ENCODE data around the gene GARIN5B.

GARIN5B gene

DNA sequence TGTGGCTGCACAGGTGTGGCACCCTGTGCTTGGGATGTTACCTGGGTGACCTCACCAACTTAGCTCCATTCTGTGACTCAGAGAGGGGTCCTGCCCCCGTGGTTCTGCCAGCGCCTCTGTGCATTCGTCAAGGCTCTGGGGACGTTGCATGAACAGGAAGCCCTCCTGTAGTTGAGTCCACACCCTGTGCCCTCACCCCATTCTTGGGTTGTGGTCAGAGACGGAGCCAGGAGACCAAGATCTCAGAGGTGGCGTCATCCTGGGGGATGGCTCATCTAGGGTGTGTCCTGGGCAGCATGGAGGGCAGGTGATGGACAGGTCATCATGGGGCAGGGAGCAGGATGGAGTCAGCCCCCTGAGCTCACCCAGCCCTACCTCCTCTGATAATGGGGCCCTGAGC is 11.0 kb downstream of the GARIN5B start:
- Histone ChIP-seq H3K27ac (ENCODE audit: poor library complexity, severe bottlenecking) (peak overlapping the region; percentile 10), H3K36me3 (ENCODE audit: low read depth) (no peaks in the 10 kb centered on the region), H3K9me3 (ENCODE audit: severe bottlenecking) (no peaks in the 10 kb centered on the region), H3K4me3 (ENCODE audit: severe bottlenecking) (no peak overlapping the region), H3K27me3 (ENCODE audit: insufficient read depth, poor library complexity, severe bottlenecking) (no peaks in the 10 kb centered on the region), H3K4me1 (ENCODE audit: insufficient read depth, poor library complexity, severe bottlenecking) (peaks cover 13% of the 10 kb centered on the region)
- ATAC-seq (ENCODE audit: low read depth) (peak; percentile 64), DNase-seq (ENCODE audit: low spot score) (peak; percentile 88)
- TF ChIP-seq, protein P1, sequence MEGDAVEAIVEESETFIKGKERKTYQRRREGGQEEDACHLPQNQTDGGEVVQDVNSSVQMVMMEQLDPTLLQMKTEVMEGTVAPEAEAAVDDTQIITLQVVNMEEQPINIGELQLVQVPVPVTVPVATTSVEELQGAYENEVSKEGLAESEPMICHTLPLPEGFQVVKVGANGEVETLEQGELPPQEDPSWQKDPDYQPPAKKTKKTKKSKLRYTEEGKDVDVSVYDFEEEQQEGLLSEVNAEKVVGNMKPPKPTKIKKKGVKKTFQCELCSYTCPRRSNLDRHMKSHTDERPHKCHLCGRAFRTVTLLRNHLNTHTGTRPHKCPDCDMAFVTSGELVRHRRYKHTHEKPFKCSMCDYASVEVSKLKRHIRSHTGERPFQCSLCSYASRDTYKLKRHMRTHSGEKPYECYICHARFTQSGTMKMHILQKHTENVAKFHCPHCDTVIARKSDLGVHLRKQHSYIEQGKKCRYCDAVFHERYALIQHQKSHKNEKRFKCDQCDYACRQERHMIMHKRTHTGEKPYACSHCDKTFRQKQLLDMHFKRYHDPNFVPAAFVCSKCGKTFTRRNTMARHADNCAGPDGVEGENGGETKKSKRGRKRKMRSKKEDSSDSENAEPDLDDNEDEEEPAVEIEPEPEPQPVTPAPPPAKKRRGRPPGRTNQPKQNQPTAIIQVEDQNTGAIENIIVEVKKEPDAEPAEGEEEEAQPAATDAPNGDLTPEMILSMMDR (IDR thresholded peaks at IDR 0.05; ENCODE audit: poor library complexity, severe bottlenecking) = no peak

GRCh38 chr19:55350620-55351315 is 12.3 kb downstream of the GARIN5B start:
- TF ChIP-seq, protein P1 (IDR thresholded peaks at IDR 0.05; ENCODE audit: poor library complexity, severe bottlenecking) = no peak
- H3K27me3 ChIP-seq (ENCODE audit: insufficient read depth, poor library complexity, severe bottlenecking) = no peaks in the 10 kb centered on the region
- peaks cover 16% of the 10 kb centered on the region for H3K4me1 ChIP-seq (ENCODE audit: insufficient read depth, poor library complexity, severe bottlenecking)
- ATAC-seq (ENCODE audit: low read depth) (no peak), DNase-seq (ENCODE audit: low spot score) (no peak)
- H3K27ac ChIP-seq (ENCODE audit: poor library complexity, severe bottlenecking) = no peak overlapping the region
- no peak overlapping the region for H3K4me3 ChIP-seq (ENCODE audit: severe bottlenecking)
- H3K36me3 ChIP-seq (ENCODE audit: low read depth) = no peaks in the 10 kb centered on the region
- H3K9me3 ChIP-seq (ENCODE audit: severe bottlenecking) = no peaks in the 10 kb centered on the region

GRCh38 chr19:55348317-55349034 is 14.6 kb downstream of the GARIN5B start:
- Histone ChIP-seq H3K27me3 (ENCODE audit: insufficient read depth, poor library complexity, severe bottlenecking) (no peaks in the 10 kb centered on the region), H3K4me1 (ENCODE audit: insufficient read depth, poor library complexity, severe bottlenecking) (peaks cover 36% of the 10 kb centered on the region), H3K36me3 (ENCODE audit: low read depth) (peaks cover 4% of the 10 kb centered on the region; the same call in 1 of the 2 replicates), H3K9me3 (ENCODE audit: severe bottlenecking) (no peaks in the 10 kb centered on the region), H3K4me3 (ENCODE audit: severe bottlenecking) (no peak overlapping the region), H3K27ac (ENCODE audit: poor library complexity, severe bottlenecking) (no peak overlapping the region)
- DNase-seq (ENCODE audit: low spot score) = no peak
- no peak for ATAC-seq (ENCODE audit: low read depth)
- TF ChIP-seq, protein P1 (IDR thresholded peaks at IDR 0.05; ENCODE audit: poor library complexity, severe bottlenecking) = no peak

GRCh38 chr19:55347442-55348009 is 15.5 kb downstream of the GARIN5B start:
- peaks cover 10% of the 10 kb centered on the region; the same call in 1 of the 2 replicates for H3K36me3 ChIP-seq (ENCODE audit: low read depth)
- TF ChIP-seq, protein P1 (IDR thresholded peaks at IDR 0.05; ENCODE audit: poor library complexity, severe bottlenecking) = no peak
- no peak overlapping the region for H3K4me3 ChIP-seq (ENCODE audit: severe bottlenecking)
- peaks cover 33% of the 10 kb centered on the region for H3K4me1 ChIP-seq (ENCODE audit: insufficient read depth, poor library complexity, severe bottlenecking)
- ATAC-seq (ENCODE audit: low read depth) (no peak), DNase-seq (ENCODE audit: low spot score) (no peak)
- H3K27me3 ChIP-seq (ENCODE audit: insufficient read depth, poor library complexity, severe bottlenecking) = no peaks in the 10 kb centered on the region
- no peak overlapping the region for H3K27ac ChIP-seq (ENCODE audit: poor library complexity, severe bottlenecking)
- no peaks in the 10 kb centered on the region for H3K9me3 ChIP-seq (ENCODE audit: severe bottlenecking)

Data from RWPE2 (cell line).